K562 (cell line): ENCODE measurements around the gene DCUN1D2. TPM values are rescaled to one million over a fixed set of nuclear protein-coding genes. Genes with fewer than 3 reads are reported as not detected.

Source experiments
- ATAC-seq: fragments of 200-7000 bp; cut with Tn5 transposase; 3 replicates; pipeline ENCODE4 v1.9.1; 2020; ENCODE audit warnings: moderate library complexity
- BruUV-seq: library from RNA; stranded (reverse); fragments of 400-500 nt; replicated peaks from 2 replicates; lab custom pipeline; 2021; lab: Mats Ljungman, UMichigan
- CTCF ChIA-PET: fragments of 300-600 bp; formaldehyde crosslinking; extraction: SDS; loops from one replicate; lab custom pipeline; 2021; ENCODE audit warnings: low intra/inter-chr PET ratio; lab: Yijun Ruan, JAX
- POLR2A ChIA-PET: fragments of 300-600, 350-650 bp; sonication (Branson Sonifier 250); formaldehyde crosslinking; extraction: SDS; loops from one replicate; lab custom pipeline; 2021; ENCODE audit warnings: antibody characterized with exemption, inconsistent platforms; lab: Yijun Ruan, JAX
- DNase-seq, 4 experiments: peaks; one replicate each; pipeline versions ENCODE4 v3.0.0 to v3.0.0-alpha.2; 2011 to 2018; ENCODE audit warnings: low spot score in 3 of 4, mixed read lengths in 3 of 4; ENCODE audit errors: extremely low read depth in 1 of 4
- FAIRE-seq: peaks from 2 replicates; lab custom pipeline; 2011; peaks lifted over from hg19 to GRCh38; lab: Jason Lieb, UNC
- H2AFZ ChIP-seq: 2 replicates; pipeline ENCODE4 v1.6.0; 2011; ENCODE audit warnings: low read depth, low read length, control low read depth, inconsistent platforms
- H3K27ac ChIP-seq: fragments of 200-600 bp; 3 replicates; pipeline ENCODE4 v1.8.0; 2011; ENCODE audit warnings: low read depth, mild to moderate bottlenecking, control low read depth, inconsistent platforms, low read length, moderate library complexity, mixed read lengths; ENCODE audit errors: extremely low read depth
- H3K27me3 ChIP-seq, 2 experiments: fragments of 300-600 bp in 1 of 2; 2 replicates in 1 of 2; 3 replicates in 1 of 2; pipeline versions ENCODE4 v1.6.0 to v1.8.0; 2011; ENCODE audit warnings: inconsistent platforms in 2 of 2, low read length in 2 of 2, mild to moderate bottlenecking in 1 of 2, mixed read lengths in 1 of 2, moderate library complexity in 1 of 2; ENCODE audit not compliant: control insufficient read depth in 2 of 2, insufficient read depth in 2 of 2
- H3K36me3 ChIP-seq: fragments of 300-600 bp; 3 replicates; pipeline ENCODE4 v1.8.0; 2011; ENCODE audit warnings: mild to moderate bottlenecking, low read length, inconsistent platforms; ENCODE audit not compliant: control insufficient read depth, insufficient read depth
- H3K4me1 ChIP-seq, 2 experiments: fragments of 200-600 bp in 1 of 2; replicated peaks in 1 of 2; 2 replicates in 1 of 2; 3 replicates in 1 of 2; pipeline versions ENCODE4 v1.5.1 to v1.8.0; 2011; ENCODE audit warnings: inconsistent platforms in 2 of 2, low read length in 2 of 2, mild to moderate bottlenecking in 1 of 2, mixed read lengths in 1 of 2, moderate library complexity in 1 of 2; ENCODE audit not compliant: control insufficient read depth in 2 of 2, insufficient read depth in 2 of 2
- H3K4me2 ChIP-seq: 2 replicates; pipeline ENCODE4 v1.6.1; 2011; ENCODE audit warnings: low read length, control low read depth, inconsistent platforms, mixed read lengths; ENCODE audit not compliant: insufficient read depth
- H3K4me3 ChIP-seq: fragments of 200-600 bp; sonication (generic), shearing (Covaris generic); 2 replicates; pipeline ENCODE4 v1.5.1; 2016; ENCODE audit warnings: control low read depth, inconsistent platforms
- H3K79me2 ChIP-seq: fragments of 200-600 bp; 3 replicates; pipeline ENCODE4 v1.8.0; 2011; ENCODE audit warnings: low read length, inconsistent platforms; ENCODE audit not compliant: control insufficient read depth, insufficient read depth
- H3K9ac ChIP-seq, 2 experiments: 2 replicates each; pipeline versions ENCODE4 v1.6.0 to v1.6.1; 2011; ENCODE audit warnings: low read depth in 2 of 2, low read length in 2 of 2, control low read depth in 1 of 2, inconsistent platforms in 1 of 2, mild to moderate bottlenecking in 1 of 2, mixed read lengths in 1 of 2; ENCODE audit not compliant: insufficient read depth in 1 of 2
- H3K9me1 ChIP-seq: one replicate; pipeline ENCODE4 v1.6.0; 2011; ENCODE audit warnings: inconsistent platforms, mild to moderate bottlenecking, low read length, moderate library complexity; ENCODE audit not compliant: control insufficient read depth, insufficient read depth
- H3K9me3 ChIP-seq: replicated peaks from 2 replicates; pipeline ENCODE4 v1.5.1; 2011; ENCODE audit warnings: low read depth, low read length, inconsistent platforms; ENCODE audit not compliant: control insufficient read depth, insufficient read depth
- H4K20me1 ChIP-seq: replicated peaks from 2 replicates; pipeline ENCODE4 v1.6.1; 2011; ENCODE audit warnings: low read length, inconsistent platforms, mixed read lengths; ENCODE audit not compliant: control insufficient read depth, insufficient read depth
- MAFG ChIP-seq: fragments of 450-650 bp; conservative IDR thresholded peaks from 2 replicates; pipeline ENCODE4 v1.6.1; 2016; ENCODE audit warnings: missing genetic modification characterization, missing compliant biosample characterization
- XRCC4 ChIP-seq: IDR thresholded peaks from one replicate; pipeline ENCODE4 v1.6.1; 2011; ENCODE audit not compliant: insufficient read depth, insufficient read length; ENCODE audit errors: extremely low read depth
- ZNF24 ChIP-seq: fragments of 450-650 bp; IDR thresholded peaks from 2 replicates; pipeline ENCODE4 v1.6.1; 2016
- WGBS: fragments of 100-300 bp; shearing (Covaris generic); methylation state at CpG from one replicate; pipeline ENCODE4 v1.1.6; 2016; ENCODE audit warnings: low coverage, mixed read lengths; ENCODE audit not compliant: insufficient coverage; ENCODE audit errors: missing lambda C conversion rate; 5-methylcytosine and 5-hydroxymethylcytosine counted together
- in situ Hi-C: fragments of 300-500 bp; cut with MboI; formaldehyde crosslinking; loops from 4 replicates; pipeline ENCODE4 v1.15.0; 2018; ENCODE audit warnings: inconsistent platforms, mixed read lengths
- intact Hi-C: fragments of 100-400 bp; cut with micrococcal nuclease; formaldehyde crosslinking; loops from 2 replicates; pipeline ENCODE4 v1.14.2; 2022
- polyA plus RNA-seq, 8 experiments: library from polyadenylated mRNA; depleted of rRNA in 4 of 8; stranded (reverse) in 5 of 8; unstranded in 3 of 8; fragments of >200 nt; fragmentation: Nextera tagmentation in 2 of 8; fragmentation: Illumina TruSeq in 1 of 8; extraction: Ambion mirVana in 2 of 8; extraction: Trizol in 1 of 8; gene quantifications; 2 replicates each; pipeline versions ENCODE4 v1.2.1 to v1.2.3, GENCODE V29; 2011 to 2014; ENCODE audit warnings: inconsistent platforms in 1 of 8, missing spikeins in 1 of 8
- total RNA-seq, 7 experiments: library from RNA; depleted of rRNA in 6 of 7; stranded (reverse); fragments of >200 nt in 6 of 7; fragmentation: Illumina TruSeq in 2 of 7; extraction: Trizol in 2 of 7; gene quantifications; 2 replicates each; pipeline versions ENCODE4 v1.2.1 to v1.2.3, GENCODE V29; 2011 to 2021; ENCODE audit warnings: low replicate concordance in 1 of 7
- TF ChIP-seq, protein P1 (sequence below): sonication (generic); formaldehyde crosslinking; IDR thresholded peaks from 2 replicates; pipeline ENCODE4 v1.4.0; 2020; ENCODE audit warnings: mild to moderate bottlenecking, missing genetic modification reagents
- TF ChIP-seq, protein P2 (sequence below): sonication (generic); formaldehyde crosslinking; IDR thresholded peaks from 2 replicates; pipeline ENCODE4 v1.8.1; 2023; ENCODE audit warnings: mild to moderate bottlenecking, missing genetic modification reagents
- TF ChIP-seq, protein P3 (sequence below): fragments of 450-650 bp; formaldehyde crosslinking; IDR thresholded peaks from 2 replicates; pipeline ENCODE4 v1.4.0; 2022; ENCODE audit warnings: mild to moderate bottlenecking, moderate library complexity
- TF ChIP-seq, protein P4 (sequence below): fragments of 450-650 bp; IDR thresholded peaks from 2 replicates; pipeline ENCODE4 v1.6.1; 2016; ENCODE audit warnings: antibody characterized with exemption

The DCUN1D2 gene
- total and polyA plus RNA-seq, 9 of the 15 experiments (the other 6 are each of a cell fraction or from before 2014, with no cell fraction given), result 2.1 to 16.8 (median 11.1) TPM

DNA sequence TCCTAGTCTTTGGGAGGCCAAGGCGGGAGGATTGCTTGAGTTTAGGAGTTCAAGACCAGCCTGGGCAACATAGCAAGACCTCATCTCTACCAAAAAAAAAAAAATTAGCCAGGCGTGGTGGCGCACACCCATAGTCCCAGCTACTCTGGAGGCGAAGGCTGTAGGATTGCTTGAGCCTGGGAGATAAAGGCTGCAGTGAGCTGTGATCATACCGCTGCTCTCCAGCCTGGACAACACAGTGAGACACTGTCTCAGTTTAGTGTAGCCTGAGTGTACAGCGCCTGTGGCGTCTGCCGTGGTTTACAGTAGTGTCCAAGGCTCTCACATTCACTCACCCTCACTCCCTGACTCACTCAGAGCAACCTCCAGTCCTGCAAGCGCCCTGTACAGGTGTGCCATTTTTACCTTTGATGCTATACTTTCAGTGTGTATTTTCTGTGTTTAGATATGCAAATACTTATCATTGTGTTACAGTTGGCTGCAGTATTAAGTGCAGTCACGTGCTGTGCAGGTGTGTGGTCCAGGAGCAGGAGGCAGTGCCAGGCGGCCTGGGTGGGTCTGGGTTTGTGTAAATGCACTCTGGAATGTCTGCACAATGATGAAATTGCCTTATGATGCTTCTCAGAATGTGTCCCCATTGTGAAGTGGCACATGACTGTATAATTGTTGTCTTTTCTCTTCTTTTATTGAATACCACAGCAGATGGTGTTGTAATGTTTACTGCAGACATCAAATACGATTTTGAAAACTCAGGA lies 36.1 kb upstream of the DCUN1D2 start:
- Histone ChIP-seq H4K20me1 (no peaks in the 10 kb centered on the region), H3K4me2 (no peak overlapping the region), H3K27me3 (no peaks in the 10 kb centered on the region), H3K9me3 (no peaks in the 10 kb centered on the region), H2AFZ (no peak overlapping the region), H3K9ac (no peak overlapping the region), H3K4me3 (no peak overlapping the region), H3K79me2 (no peaks in the 10 kb centered on the region), H3K36me3 (peaks cover 42% of the 10 kb centered on the region; the same call in 2 of the 3 replicates), H3K4me1 (no peaks in the 10 kb centered on the region), H3K9me1 (no peaks in the 10 kb centered on the region), H3K27ac (no peak overlapping the region)
- in situ Hi-C loops (no loop called here), intact Hi-C loops (no loop called here)
- 78% methylated on average over 8 of the region's 12 CpGs for WGBS
- FAIRE-seq (no peak), ATAC-seq (no peak), DNase-seq (no peak)
- CTCF ChIA-PET, result no interaction called here
- POLR2A ChIA-PET, result no interaction called here
- no TSS peak for BruUV-seq
- TF ChIP-seq, protein P1, sequence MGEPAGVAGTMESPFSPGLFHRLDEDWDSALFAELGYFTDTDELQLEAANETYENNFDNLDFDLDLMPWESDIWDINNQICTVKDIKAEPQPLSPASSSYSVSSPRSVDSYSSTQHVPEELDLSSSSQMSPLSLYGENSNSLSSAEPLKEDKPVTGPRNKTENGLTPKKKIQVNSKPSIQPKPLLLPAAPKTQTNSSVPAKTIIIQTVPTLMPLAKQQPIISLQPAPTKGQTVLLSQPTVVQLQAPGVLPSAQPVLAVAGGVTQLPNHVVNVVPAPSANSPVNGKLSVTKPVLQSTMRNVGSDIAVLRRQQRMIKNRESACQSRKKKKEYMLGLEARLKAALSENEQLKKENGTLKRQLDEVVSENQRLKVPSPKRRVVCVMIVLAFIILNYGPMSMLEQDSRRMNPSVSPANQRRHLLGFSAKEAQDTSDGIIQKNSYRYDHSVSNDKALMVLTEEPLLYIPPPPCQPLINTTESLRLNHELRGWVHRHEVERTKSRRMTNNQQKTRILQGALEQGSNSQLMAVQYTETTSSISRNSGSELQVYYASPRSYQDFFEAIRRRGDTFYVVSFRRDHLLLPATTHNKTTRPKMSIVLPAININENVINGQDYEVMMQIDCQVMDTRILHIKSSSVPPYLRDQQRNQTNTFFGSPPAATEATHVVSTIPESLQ (CRISPR knock-in tag), result no peak
- TF ChIP-seq, protein P2, sequence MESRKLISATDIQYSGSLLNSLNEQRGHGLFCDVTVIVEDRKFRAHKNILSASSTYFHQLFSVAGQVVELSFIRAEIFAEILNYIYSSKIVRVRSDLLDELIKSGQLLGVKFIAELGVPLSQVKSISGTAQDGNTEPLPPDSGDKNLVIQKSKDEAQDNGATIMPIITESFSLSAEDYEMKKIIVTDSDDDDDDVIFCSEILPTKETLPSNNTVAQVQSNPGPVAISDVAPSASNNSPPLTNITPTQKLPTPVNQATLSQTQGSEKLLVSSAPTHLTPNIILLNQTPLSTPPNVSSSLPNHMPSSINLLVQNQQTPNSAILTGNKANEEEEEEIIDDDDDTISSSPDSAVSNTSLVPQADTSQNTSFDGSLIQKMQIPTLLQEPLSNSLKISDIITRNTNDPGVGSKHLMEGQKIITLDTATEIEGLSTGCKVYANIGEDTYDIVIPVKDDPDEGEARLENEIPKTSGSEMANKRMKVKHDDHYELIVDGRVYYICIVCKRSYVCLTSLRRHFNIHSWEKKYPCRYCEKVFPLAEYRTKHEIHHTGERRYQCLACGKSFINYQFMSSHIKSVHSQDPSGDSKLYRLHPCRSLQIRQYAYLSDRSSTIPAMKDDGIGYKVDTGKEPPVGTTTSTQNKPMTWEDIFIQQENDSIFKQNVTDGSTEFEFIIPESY (CRISPR knock-in tag), result peak; percentile 45; the same call in 1 of the 2 replicates
- TF ChIP-seq, protein P3, sequence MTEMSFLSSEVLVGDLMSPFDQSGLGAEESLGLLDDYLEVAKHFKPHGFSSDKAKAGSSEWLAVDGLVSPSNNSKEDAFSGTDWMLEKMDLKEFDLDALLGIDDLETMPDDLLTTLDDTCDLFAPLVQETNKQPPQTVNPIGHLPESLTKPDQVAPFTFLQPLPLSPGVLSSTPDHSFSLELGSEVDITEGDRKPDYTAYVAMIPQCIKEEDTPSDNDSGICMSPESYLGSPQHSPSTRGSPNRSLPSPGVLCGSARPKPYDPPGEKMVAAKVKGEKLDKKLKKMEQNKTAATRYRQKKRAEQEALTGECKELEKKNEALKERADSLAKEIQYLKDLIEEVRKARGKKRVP (CRISPR knock-in tag), result no peak
- TF ChIP-seq ZNF24 (no peak), XRCC4 (no peak), MAFG (tag) (no peak)
- TF ChIP-seq, protein P4, sequence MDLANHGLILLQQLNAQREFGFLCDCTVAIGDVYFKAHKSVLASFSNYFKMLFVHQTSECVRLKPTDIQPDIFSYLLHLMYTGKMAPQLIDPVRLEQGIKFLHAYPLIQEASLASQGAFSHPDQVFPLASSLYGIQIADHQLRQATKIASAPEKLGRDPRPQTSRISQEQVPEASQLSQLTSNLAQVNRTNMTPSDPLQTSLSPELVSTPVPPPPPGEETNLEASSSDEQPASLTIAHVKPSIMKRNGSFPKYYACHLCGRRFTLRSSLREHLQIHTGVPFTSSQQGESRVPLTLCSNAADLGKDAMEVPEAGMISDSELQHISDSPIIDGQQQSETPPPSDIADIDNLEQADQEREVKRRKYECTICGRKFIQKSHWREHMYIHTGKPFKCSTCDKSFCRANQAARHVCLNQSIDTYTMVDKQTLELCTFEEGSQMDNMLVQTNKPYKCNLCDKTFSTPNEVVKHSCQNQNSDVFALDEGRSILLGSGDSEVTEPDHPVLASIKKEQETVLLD, result no peak
